ENCODE results near the gene MLLT10. TPM values are rescaled to one million over a fixed set of nuclear protein-coding genes. Genes with fewer than 3 reads are reported as not detected.

The MLLT10 gene
- total RNA-seq, 6 donors from 2014 or later, result 40.1 to 63.9 (median 53.9) TPM

GRCh38 chr10:21760332-21760731 lies 226.3 kb downstream of the MLLT10 start:
- H3K27me3 ChIP-seq, result no peaks in the 10 kb centered on the region
- H3K4me3 ChIP-seq, result no peak overlapping the region
- no peaks in the 10 kb centered on the region for H3K4me1 ChIP-seq
- DNase-seq, result no peak
- no peaks in the 10 kb centered on the region for H3K9me3 ChIP-seq
- H3K36me3 ChIP-seq, result peaks cover 4 to 36% (median 13%) of the 10 kb centered on the region in 4 donors
- no peak overlapping the region for H3K27ac ChIP-seq
- no peak for ATAC-seq (ENCODE audit: low FRiP score in 2 of 2)
- TF ChIP-seq POLR2AphosphoS5 (IDR thresholded peaks at IDR 0.05) (no peak), CTCF (IDR thresholded peaks at IDR 0.05) (no peak), EP300 (IDR thresholded peaks at IDR 0.05) (no peak), POLR2A (IDR thresholded peaks at IDR 0.05) (no peak)
- 98 to 100% methylated on average over 2 of the region's 2 CpGs for WGBS, 2 donors

- H3K9me3 ChIP-seq, result no peaks in the 10 kb centered on the region
- no peaks in the 10 kb centered on the region for H3K4me1 ChIP-seq
- no peaks in the 10 kb centered on the region for H3K36me3 ChIP-seq
- DNase-seq (no peak), ATAC-seq (ENCODE audit: low FRiP score in 2 of 2) (no peak)
- H3K4me3 ChIP-seq, result no peak overlapping the region
- TF ChIP-seq EP300 (IDR thresholded peaks at IDR 0.05) (no peak), POLR2AphosphoS5 (IDR thresholded peaks at IDR 0.05) (no peak), POLR2A (IDR thresholded peaks at IDR 0.05) (no peak), CTCF (IDR thresholded peaks at IDR 0.05) (no peak)
- WGBS, 2 donors, result 75 to 80% methylated on average over 5 of the region's 5 CpGs
- no peak overlapping the region for H3K27ac ChIP-seq
- no peaks in the 10 kb centered on the region for H3K27me3 ChIP-seq
Observed at GRCh38 chr10:21764466-21765189, 230.6 kb downstream of the MLLT10 start.

GRCh38 chr10:21769041-21769440 lies 235.0 kb downstream of the MLLT10 start:
- Histone ChIP-seq H3K27ac (no peak overlapping the region), H3K4me1 (no peaks in the 10 kb centered on the region), H3K9me3 (no peaks in the 10 kb centered on the region), H3K27me3 (no peaks in the 10 kb centered on the region), H3K36me3 (peaks cover 0 to 3% (median 0%) of the 10 kb centered on the region in 4 donors), H3K4me3 (no peak overlapping the region)
- 90 to 91% methylated on average over 3 of the region's 3 CpGs for WGBS, 2 donors
- ATAC-seq (ENCODE audit: low FRiP score in 2 of 2) (no peak), DNase-seq (no peak)
- TF ChIP-seq CTCF (IDR thresholded peaks at IDR 0.05) (no peak), EP300 (IDR thresholded peaks at IDR 0.05) (no peak), POLR2A (IDR thresholded peaks at IDR 0.05) (no peak), POLR2AphosphoS5 (IDR thresholded peaks at IDR 0.05) (no peak)

GRCh38 chr10:21771219-21771618 lies 237.2 kb downstream of the MLLT10 start:
- WGBS, 2 donors, result 91 to 98% methylated on average over 4 of the region's 4 CpGs
- Histone ChIP-seq H3K4me3 (no peak overlapping the region), H3K27me3 (no peaks in the 10 kb centered on the region), H3K4me1 (no peaks in the 10 kb centered on the region), H3K36me3 (peaks cover 0 to 3% (median 0%) of the 10 kb centered on the region in 4 donors), H3K9me3 (no peaks in the 10 kb centered on the region), H3K27ac (no peak overlapping the region)
- DNase-seq (no peak), ATAC-seq (ENCODE audit: low FRiP score in 2 of 2) (no peak)
- TF ChIP-seq POLR2A (IDR thresholded peaks at IDR 0.05) (no peak), POLR2AphosphoS5 (IDR thresholded peaks at IDR 0.05) (no peak), CTCF (IDR thresholded peaks at IDR 0.05) (no peak), EP300 (IDR thresholded peaks at IDR 0.05) (no peak)

- no peaks in the 10 kb centered on the region for H3K9me3 ChIP-seq
- peaks cover 0 to under 1% (median 0%) of the 10 kb centered on the region in 4 donors for H3K36me3 ChIP-seq
- ATAC-seq (ENCODE audit: low FRiP score in 2 of 2), result no peak
- TF ChIP-seq EP300 (IDR thresholded peaks at IDR 0.05), result no peak
- TF ChIP-seq POLR2AphosphoS5 (IDR thresholded peaks at IDR 0.05), result no peak
- no peak for TF ChIP-seq POLR2A (IDR thresholded peaks at IDR 0.05)
- no peak for TF ChIP-seq CTCF (IDR thresholded peaks at IDR 0.05)
- 97 to 100% methylated on average over 1 of the region's 1 CpG for WGBS, 2 donors
- H3K4me3 ChIP-seq, result no peak overlapping the region
- H3K4me1 ChIP-seq, result no peaks in the 10 kb centered on the region
- DNase-seq, result no peak
- no peaks in the 10 kb centered on the region for H3K27me3 ChIP-seq
- H3K27ac ChIP-seq, result no peak overlapping the region
Observed at GRCh38 chr10:21776883-21777282, 242.9 kb downstream of the MLLT10 start.
